ENCODE results near the gene PPFIBP2. TPM values are rescaled to one million over a fixed set of nuclear protein-coding genes. Genes with fewer than 3 reads are reported as not detected.
"Not testable (repeated sequence)": the region's sequence is repeated elsewhere in the genome, so short reads cannot be mapped to it uniquely, and the experiment has no call there.

The PPFIBP2 gene
- total and polyA plus RNA-seq, 5 experiments from 2014 or later, result 2.6 to 88.0 (median 32.2) TPM

GRCh38 chr11:7506243-7506642 lies 7.6 kb upstream of the PPFIBP2 start:
- ATAC-seq (no peak), DNase-seq (no peak)
- H3K27ac Mint-ChIP-seq, result no peak overlapping the region
- POLR2A ChIA-PET, result no interaction called here
- peaks cover 3 to 10% (median 5%) of the 10 kb centered on the region in 4 donors for H3K4me1 Mint-ChIP-seq
- H3K36me3 Mint-ChIP-seq, result peaks cover 0 to 5% (median 3%) of the 10 kb centered on the region in 3 donors
- no peaks in the 10 kb centered on the region for H3K9me3 Mint-ChIP-seq
- peaks cover 0 to 1% (median 0%) of the 10 kb centered on the region in 5 donors for H3K27me3 Mint-ChIP-seq
- no peak overlapping the region for H3K4me3 Mint-ChIP-seq

GRCh38 chr11:7508087-7508486 lies 5.7 kb upstream of the PPFIBP2 start:
- ATAC-seq (no peak), DNase-seq (no peak)
- POLR2A ChIA-PET, result no interaction called here
- Mint-ChIP-seq H3K9me3 (no peaks in the 10 kb centered on the region), H3K4me1 (peaks cover 6 to 28% (median 23%) of the 10 kb centered on the region in 4 donors), H3K27ac (no peak overlapping the region), H3K4me3 (no peak overlapping the region), H3K36me3 (peaks cover 0 to 5% (median 3%) of the 10 kb centered on the region in 3 donors), H3K27me3 (peaks cover 0 to 1% (median 0%) of the 10 kb centered on the region in 5 donors)

GRCh38 chr11:7509966-7510365 lies 3.8 kb upstream of the PPFIBP2 start:
- Mint-ChIP-seq H3K27me3 (peaks cover 0 to 1% (median 0%) of the 10 kb centered on the region in 5 donors), H3K4me3 (no peak overlapping the region), H3K36me3 (peaks cover 0 to 5% (median 3%) of the 10 kb centered on the region in 3 donors), H3K4me1 (peaks cover 8 to 35% (median 28%) of the 10 kb centered on the region in 4 donors), H3K27ac (no peak overlapping the region), H3K9me3 (no peaks in the 10 kb centered on the region)
- POLR2A ChIA-PET, result interaction anchor here (8.7 kb wide), 1 partner anchor 14 kb away, joined by 55 read pairs; no protein-coding TSS in a partner anchor
- no peak for DNase-seq
- ATAC-seq, result no peak

- Mint-ChIP-seq H3K4me3 (peak overlapping the region in 7 of 10 donors; percentile 5 to 97 (median 94)), H3K27me3 (peaks cover 0 to 2% (median 0%) of the 10 kb centered on the region in 5 donors), H3K27ac (peak overlapping the region in 8 of 10 donors; percentile 21 to 99 (median 94)), H3K36me3 (no peaks in the 10 kb centered on the region), H3K9me3 (no peaks in the 10 kb centered on the region), H3K4me1 (peaks cover 17 to 50% (median 42%) of the 10 kb centered on the region in 4 donors)
- POLR2A ChIA-PET, result interaction anchor here (1.5 to 8.7 kb wide), 3 partner anchors 12 to 37 kb away, joined by 4 to 55 read pairs (median 6); no protein-coding TSS in a partner anchor
- DNase-seq (no peak), ATAC-seq (no peak)
Observed at GRCh38 chr11:7511401-7511800, 2.4 kb upstream of the PPFIBP2 start.

- ATAC-seq (peak; percentile 38 to 55), DNase-seq (peak; percentile 12 to 79 (median 58))
- no peaks in the 10 kb centered on the region for H3K36me3 Mint-ChIP-seq
- peak overlapping the region; percentile 86 to 99 (median 96) for H3K4me3 Mint-ChIP-seq
- peaks cover 25 to 57% (median 53%) of the 10 kb centered on the region in 4 donors for H3K4me1 Mint-ChIP-seq
- POLR2A ChIA-PET, result interaction anchor here (1.0 to 8.7 kb wide), 9 partner anchors 11 to 1169 kb away, joined by 3 to 55 read pairs (median 4); partner anchors contain the start of genes RPL27A and TRIM66
- peaks cover 0 to 2% (median 0%) of the 10 kb centered on the region in 5 donors for H3K27me3 Mint-ChIP-seq
- peak overlapping the region; percentile 93 to 99 (median 97) for H3K27ac Mint-ChIP-seq
- no peaks in the 10 kb centered on the region for H3K9me3 Mint-ChIP-seq
Observed at GRCh38 chr11:7512525-7513233, 1.1 kb upstream of the PPFIBP2 start.

GRCh38 chr11:7514099-7514591 lies 346 bp downstream of the PPFIBP2 start:
- H3K27ac Mint-ChIP-seq, result peak overlapping the region in 9 of 10 donors; percentile 26 to 98 (median 87)
- peak; percentile 4 to 37 for ATAC-seq

GRCh38 chr11:7515447-7515886 lies 1.7 kb downstream of the PPFIBP2 start:
- Mint-ChIP-seq H3K36me3 (peaks cover 0 to 4% (median 3%) of the 10 kb centered on the region in 3 donors), H3K27ac (peak overlapping the region in 9 of 10 donors; percentile 87 to 98 (median 94)), H3K9me3 (peaks cover 0 to 11% (median 0%) of the 10 kb centered on the region in 9 donors), H3K4me3 (peak overlapping the region; percentile 13 to 97 (median 84)), H3K4me1 (peaks cover 36 to 74% (median 63%) of the 10 kb centered on the region in 4 donors), H3K27me3 (peaks cover 0 to 2% (median 0%) of the 10 kb centered on the region in 5 donors)
- POLR2A ChIA-PET, result interaction anchor here (0.5 to 8.7 kb wide), 7 partner anchors 8 to 778 kb away, joined by 3 to 55 read pairs (median 6); no protein-coding TSS in a partner anchor
- ATAC-seq (no peak), DNase-seq (no peak)

More at GRCh38 chr11:7514099-7514591, 346 bp downstream of the PPFIBP2 start:
- peak in 3 of 10 donors; percentile 17 to 38 (median 28) for DNase-seq
- POLR2A ChIA-PET, result interaction anchor here (1.1 to 8.7 kb wide), 8 partner anchors 10 to 1168 kb away, joined by 3 to 55 read pairs (median 6); partner anchors contain the start of genes RPL27A, TAF10 and TRIM66
- peak overlapping the region; percentile 79 to 99 (median 93) for H3K4me3 Mint-ChIP-seq
- peaks cover 0 to 11% (median 0%) of the 10 kb centered on the region in 9 donors for H3K9me3 Mint-ChIP-seq
- H3K4me1 Mint-ChIP-seq, result peaks cover 35 to 71% (median 63%) of the 10 kb centered on the region in 4 donors
- peaks cover 0 to 2% (median 0%) of the 10 kb centered on the region in 5 donors for H3K27me3 Mint-ChIP-seq
- peaks cover 0 to 4% (median 3%) of the 10 kb centered on the region in 3 donors for H3K36me3 Mint-ChIP-seq

GRCh38 chr11:7516475-7516874 lies 2.7 kb downstream of the PPFIBP2 start:
- Mint-ChIP-seq H3K4me1 (peaks cover 31 to 64% (median 57%) of the 10 kb centered on the region in 4 donors), H3K27ac (peak overlapping the region in 9 of 10 donors; percentile 87 to 98 (median 94)), H3K4me3 (peak overlapping the region; percentile 23 to 97 (median 84)), H3K9me3 (peaks cover 0 to 11% (median 0%) of the 10 kb centered on the region in 9 donors), H3K27me3 (peaks cover 0 to 2% (median 0%) of the 10 kb centered on the region in 5 donors), H3K36me3 (peaks cover 0 to 4% (median 3%) of the 10 kb centered on the region in 3 donors)
- ATAC-seq, result peak; percentile 23 to 26
- peak in 6 of 10 donors; percentile 19 to 83 (median 54) for DNase-seq
- POLR2A ChIA-PET, result interaction anchor here (0.7 to 8.7 kb wide), 4 partner anchors 7 to 63 kb away, joined by 3 to 55 read pairs (median 7); no protein-coding TSS in a partner anchor

GRCh38 chr11:7517743-7518142 lies 3.9 kb downstream of the PPFIBP2 start:
- H3K4me1 Mint-ChIP-seq, result peaks cover 30 to 51% (median 45%) of the 10 kb centered on the region in 4 donors

GRCh38 chr11:7518811-7519562 lies 5.2 kb downstream of the PPFIBP2 start:
- H3K4me3 Mint-ChIP-seq, result peak overlapping the region in 3 of 10 donors; percentile 30 to 58 (median 31)
- ATAC-seq, result no peak

More at GRCh38 chr11:7517743-7518142, 3.9 kb downstream of the PPFIBP2 start:
- peak overlapping the region in 9 of 10 donors; percentile 32 to 98 (median 93) for H3K27ac Mint-ChIP-seq
- H3K4me3 Mint-ChIP-seq, result peak overlapping the region in 3 of 10 donors; percentile 2 to 94 (median 13)
- not testable (repeated sequence) for H3K27me3 Mint-ChIP-seq, ATAC-seq, H3K36me3 Mint-ChIP-seq, DNase-seq
- peaks cover 0 to 11% (median 0%) of the 10 kb centered on the region in 9 donors for H3K9me3 Mint-ChIP-seq
- POLR2A ChIA-PET, result interaction anchor here (8.7 kb wide), 1 partner anchor 6 kb away, joined by 55 read pairs; no protein-coding TSS in a partner anchor

More at GRCh38 chr11:7518811-7519562, 5.2 kb downstream of the PPFIBP2 start:
- H3K27me3 Mint-ChIP-seq, result peaks cover 0 to 2% (median 0%) of the 10 kb centered on the region in 5 donors
- DNase-seq, result no peak
- H3K27ac Mint-ChIP-seq, result peak overlapping the region in 8 of 10 donors; percentile 50 to 98 (median 94)
- peaks cover 34 to 46% (median 45%) of the 10 kb centered on the region in 4 donors for H3K4me1 Mint-ChIP-seq
- H3K36me3 Mint-ChIP-seq, result peaks cover 0 to 4% (median 3%) of the 10 kb centered on the region in 3 donors
- H3K9me3 Mint-ChIP-seq, result peaks cover 0 to 11% (median 0%) of the 10 kb centered on the region in 9 donors
- POLR2A ChIA-PET, result interaction anchor here (8.7 kb wide), 1 partner anchor 5 kb away, joined by 55 read pairs; no protein-coding TSS in a partner anchor

All from naive thymus-derived CD8-positive, alpha-beta T cell (primary cell).